ENCODE measurements around the gene SORCS2. TPM values are rescaled to one million over a fixed set of nuclear protein-coding genes. Genes with fewer than 3 reads are reported as not detected.

The SORCS2 gene
- total RNA-seq, 1 donor from 2014 or later = 3.0 TPM

- no peak for TF ChIP-seq CTCF (IDR thresholded peaks at IDR 0.05)
- no peaks in the 10 kb centered on the region for H3K36me3 Mint-ChIP-seq (ENCODE audit: unreplicated experiment)
- H3K27me3 Mint-ChIP-seq (ENCODE audit: unreplicated experiment) = peaks cover 36% of the 10 kb centered on the region
- H3K27ac Mint-ChIP-seq (ENCODE audit: unreplicated experiment) = no peak overlapping the region
- H3K9me3 Mint-ChIP-seq (ENCODE audit: unreplicated experiment) = peaks cover 3% of the 10 kb centered on the region
- peaks cover 3% of the 10 kb centered on the region for H3K4me1 Mint-ChIP-seq (ENCODE audit: unreplicated experiment)
- no peak for DNase-seq (ENCODE audit: extremely low spot score, unreplicated experiment)
- no peak overlapping the region for H3K4me3 Mint-ChIP-seq (ENCODE audit: unreplicated experiment)
These were observed 60.4 kb downstream of the SORCS2 start for GRCh38 chr4:7252510-7253340.

- H3K36me3 Mint-ChIP-seq (ENCODE audit: unreplicated experiment) = no peaks in the 10 kb centered on the region
- H3K4me3 Mint-ChIP-seq (ENCODE audit: unreplicated experiment) = no peak overlapping the region
- H3K27me3 Mint-ChIP-seq (ENCODE audit: unreplicated experiment) = peaks cover 38% of the 10 kb centered on the region
- peaks cover 3% of the 10 kb centered on the region for H3K4me1 Mint-ChIP-seq (ENCODE audit: unreplicated experiment)
- H3K9me3 Mint-ChIP-seq (ENCODE audit: unreplicated experiment) = peaks cover 3% of the 10 kb centered on the region
- DNase-seq (ENCODE audit: extremely low spot score, unreplicated experiment) = no peak
- H3K27ac Mint-ChIP-seq (ENCODE audit: unreplicated experiment) = no peak overlapping the region
- no peak for TF ChIP-seq CTCF (IDR thresholded peaks at IDR 0.05)
These were observed 61.0 kb downstream of the SORCS2 start for GRCh38 chr4:7253341-7253700.

- Mint-ChIP-seq H3K36me3 (ENCODE audit: unreplicated experiment) (no peaks in the 10 kb centered on the region), H3K27ac (ENCODE audit: unreplicated experiment) (no peak overlapping the region), H3K4me3 (ENCODE audit: unreplicated experiment) (no peak overlapping the region), H3K4me1 (ENCODE audit: unreplicated experiment) (peaks cover 3% of the 10 kb centered on the region), H3K27me3 (ENCODE audit: unreplicated experiment) (peaks cover 43% of the 10 kb centered on the region), H3K9me3 (ENCODE audit: unreplicated experiment) (peaks cover 3% of the 10 kb centered on the region)
- TF ChIP-seq CTCF (IDR thresholded peaks at IDR 0.05) = no peak
- no peak for DNase-seq (ENCODE audit: extremely low spot score, unreplicated experiment)
These were observed 61.5 kb downstream of the SORCS2 start for GRCh38 chr4:7253837-7254236.

GRCh38 chr4:7254736-7255487 lies 62.6 kb downstream of the SORCS2 start:
- H3K27me3 Mint-ChIP-seq (ENCODE audit: unreplicated experiment) = peaks cover 39% of the 10 kb centered on the region
- peaks cover 3% of the 10 kb centered on the region for H3K4me1 Mint-ChIP-seq (ENCODE audit: unreplicated experiment)
- H3K27ac Mint-ChIP-seq (ENCODE audit: unreplicated experiment) = no peak overlapping the region
- no peak for TF ChIP-seq CTCF (IDR thresholded peaks at IDR 0.05)
- no peak for DNase-seq (ENCODE audit: extremely low spot score, unreplicated experiment)
- H3K4me3 Mint-ChIP-seq (ENCODE audit: unreplicated experiment) = no peak overlapping the region
- no peaks in the 10 kb centered on the region for H3K36me3 Mint-ChIP-seq (ENCODE audit: unreplicated experiment)
- no peaks in the 10 kb centered on the region for H3K9me3 Mint-ChIP-seq (ENCODE audit: unreplicated experiment)

GRCh38 chr4:7255488-7255881 lies 63.1 kb downstream of the SORCS2 start:
- Mint-ChIP-seq H3K36me3 (ENCODE audit: unreplicated experiment) (no peaks in the 10 kb centered on the region), H3K9me3 (ENCODE audit: unreplicated experiment) (no peaks in the 10 kb centered on the region), H3K27me3 (ENCODE audit: unreplicated experiment) (peaks cover 38% of the 10 kb centered on the region), H3K27ac (ENCODE audit: unreplicated experiment) (no peak overlapping the region), H3K4me3 (ENCODE audit: unreplicated experiment) (no peak overlapping the region), H3K4me1 (ENCODE audit: unreplicated experiment) (peaks cover 3% of the 10 kb centered on the region)
- no peak for DNase-seq (ENCODE audit: extremely low spot score, unreplicated experiment)
- TF ChIP-seq CTCF (IDR thresholded peaks at IDR 0.05) = no peak
